Coronary artery (tissue), 2 donors: Measurements from ENCODE around the gene NR2C2AP.
A peak's percentile ranks its signal among the peaks of the same experiment; 100 is the strongest.

Experiments
- DNase-seq: peaks from one replicate; pipeline ENCODE4 v3.0.0-alpha.2; 2017; ENCODE audit warnings: low spot score
- H3K27ac ChIP-seq, 2 donors: fragments of 200-600 bp; sonication (generic); one replicate each; pipeline ENCODE4 v1.5.1; 2016 to 2019
- H3K4me3 ChIP-seq: fragments of 200-600 bp; sonication (generic); 2 replicates; pipeline ENCODE4 v1.5.1; 2016; ENCODE audit warnings: mild to moderate bottlenecking, moderate library complexity
- TF ChIP-seq, protein P1 (sequence below): fragments of 200-600 bp; sonication (generic); IDR thresholded peaks from one replicate; pipeline ENCODE4 v1.5.1; 2019; ENCODE audit warnings: antibody characterized with exemption

Gene NR2C2AP

DNA sequence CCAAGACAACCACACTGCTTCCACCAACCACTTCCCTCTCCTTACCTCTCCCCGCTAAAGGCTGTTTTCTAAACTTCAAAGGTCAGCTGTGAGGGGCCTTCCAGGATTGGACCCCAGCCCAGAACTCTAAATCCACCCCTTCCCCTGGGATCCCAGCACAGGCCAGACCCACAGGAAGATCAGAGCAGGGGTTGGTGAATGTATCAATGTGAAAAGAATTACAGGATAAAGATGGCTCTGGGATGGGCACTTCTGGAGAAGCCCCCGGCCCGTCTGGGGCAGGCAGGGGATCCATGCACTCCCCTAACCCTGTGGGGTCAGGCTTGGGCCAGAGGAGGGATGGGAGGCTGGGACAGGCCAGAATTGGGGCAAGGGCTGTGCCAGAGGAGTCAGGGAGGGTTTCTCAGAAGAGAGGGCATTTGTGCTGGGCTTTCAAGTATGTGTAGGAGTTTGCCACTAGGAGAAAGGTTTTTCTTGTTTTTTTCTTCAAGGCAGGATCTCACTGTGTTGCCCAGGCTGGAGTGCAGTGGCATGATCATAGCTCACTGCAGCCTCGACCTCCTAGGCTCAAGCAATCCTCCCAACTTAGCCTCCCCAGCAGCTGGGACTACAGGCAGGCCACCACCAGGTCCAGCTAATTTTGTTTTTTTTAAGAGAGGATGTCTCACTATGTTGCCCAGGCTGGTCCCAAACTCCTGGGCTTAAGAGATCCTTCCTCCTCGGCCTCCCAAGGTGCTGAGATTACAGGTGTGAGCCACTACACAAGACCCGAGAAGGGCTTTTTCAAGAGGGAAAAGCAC lies 32.1 kb downstream of the NR2C2AP start:
- no peak overlapping the region for H3K27ac ChIP-seq
- TF ChIP-seq, protein P1, sequence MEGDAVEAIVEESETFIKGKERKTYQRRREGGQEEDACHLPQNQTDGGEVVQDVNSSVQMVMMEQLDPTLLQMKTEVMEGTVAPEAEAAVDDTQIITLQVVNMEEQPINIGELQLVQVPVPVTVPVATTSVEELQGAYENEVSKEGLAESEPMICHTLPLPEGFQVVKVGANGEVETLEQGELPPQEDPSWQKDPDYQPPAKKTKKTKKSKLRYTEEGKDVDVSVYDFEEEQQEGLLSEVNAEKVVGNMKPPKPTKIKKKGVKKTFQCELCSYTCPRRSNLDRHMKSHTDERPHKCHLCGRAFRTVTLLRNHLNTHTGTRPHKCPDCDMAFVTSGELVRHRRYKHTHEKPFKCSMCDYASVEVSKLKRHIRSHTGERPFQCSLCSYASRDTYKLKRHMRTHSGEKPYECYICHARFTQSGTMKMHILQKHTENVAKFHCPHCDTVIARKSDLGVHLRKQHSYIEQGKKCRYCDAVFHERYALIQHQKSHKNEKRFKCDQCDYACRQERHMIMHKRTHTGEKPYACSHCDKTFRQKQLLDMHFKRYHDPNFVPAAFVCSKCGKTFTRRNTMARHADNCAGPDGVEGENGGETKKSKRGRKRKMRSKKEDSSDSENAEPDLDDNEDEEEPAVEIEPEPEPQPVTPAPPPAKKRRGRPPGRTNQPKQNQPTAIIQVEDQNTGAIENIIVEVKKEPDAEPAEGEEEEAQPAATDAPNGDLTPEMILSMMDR: no peak
- no peak for DNase-seq
- H3K4me3 ChIP-seq: no peak overlapping the region

DNA sequence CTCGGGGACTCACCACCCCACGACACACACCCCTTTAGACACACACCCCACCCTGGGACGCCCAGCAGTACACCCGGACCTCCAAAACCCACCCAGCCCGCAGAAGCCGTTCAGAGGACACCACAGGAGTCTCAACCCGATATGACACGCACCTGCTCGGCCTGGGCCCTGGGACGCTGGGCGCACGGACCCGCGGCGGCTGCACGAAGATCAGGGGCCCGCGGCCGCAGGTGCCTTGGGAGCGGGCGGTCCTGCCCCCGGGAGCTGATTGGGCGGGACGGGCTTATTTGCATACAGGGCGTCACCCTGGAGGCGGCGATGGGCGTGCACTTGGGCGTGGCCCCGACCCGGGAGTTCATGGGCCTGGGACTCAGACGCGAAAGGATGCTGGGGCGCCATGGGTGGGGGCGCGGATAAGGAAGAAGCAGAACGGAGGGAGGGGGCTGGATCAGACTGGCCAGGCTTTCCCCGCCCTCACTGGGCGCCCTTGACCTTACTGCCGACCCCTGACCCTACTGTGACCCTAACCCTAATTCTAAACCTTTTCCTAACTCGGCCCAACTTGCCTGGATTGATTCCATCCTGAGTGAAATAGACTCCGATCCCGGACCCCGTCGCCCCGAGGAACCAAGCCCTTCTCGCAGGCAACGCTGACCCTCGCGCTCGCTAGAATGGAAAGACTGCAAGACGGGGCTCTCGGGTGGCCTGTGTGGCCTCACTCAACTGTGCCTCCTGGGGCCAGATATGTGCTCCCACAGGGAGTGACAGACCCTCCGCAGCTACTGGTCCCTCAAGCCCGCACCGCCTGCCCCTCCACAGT lies 33.0 kb downstream of the NR2C2AP start, which contains the start of gene MEF2B:
MEF2B (minus strand) TSS at position 211 of the 820 bp plus-strand sequence. CDS start 19,528 bp downstream, outside the sequence.
- TF ChIP-seq, protein P1: no peak
- no peak for DNase-seq

DNA sequence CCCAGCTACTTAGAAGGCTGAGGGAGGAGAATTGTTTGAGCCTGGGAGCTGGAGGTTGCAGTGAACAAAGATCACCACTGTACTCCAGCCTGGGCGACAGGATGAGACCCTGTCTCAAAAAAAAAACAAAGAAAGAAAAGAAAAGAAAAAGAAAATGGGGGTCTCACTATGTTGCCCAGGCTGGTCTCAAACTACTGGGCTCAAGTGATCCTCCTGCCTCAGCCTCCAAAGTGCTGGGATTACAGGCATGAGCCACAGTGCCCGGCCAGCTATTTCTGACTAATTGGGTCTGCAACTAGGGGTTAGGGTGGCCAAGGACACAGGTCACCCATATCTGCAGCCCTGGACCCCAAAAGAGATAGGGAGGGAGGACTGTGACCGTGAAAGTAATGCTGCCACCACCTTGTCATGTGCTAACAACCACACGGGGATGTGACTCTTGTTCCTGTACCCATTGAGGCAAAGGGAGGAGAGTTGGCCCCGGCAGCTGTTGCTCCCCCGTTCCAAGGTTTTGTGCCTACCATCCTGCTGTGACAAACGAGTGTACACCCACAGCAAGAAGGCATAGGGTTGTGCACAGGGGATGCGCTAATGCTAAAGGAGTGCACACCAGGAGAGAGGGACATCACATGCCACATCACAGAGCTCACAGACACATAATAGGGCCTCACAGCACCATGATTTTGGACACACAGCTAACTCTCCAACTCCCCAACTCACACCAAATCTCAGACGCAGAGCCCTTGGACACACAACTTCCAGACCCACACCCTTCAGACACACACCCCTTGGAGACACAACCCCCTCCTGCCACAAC lies 33.8 kb downstream of the NR2C2AP start:
- Histone ChIP-seq H3K27ac (no peak overlapping the region), H3K4me3 (peak overlapping the region; percentile 65)
- no peak for DNase-seq
- TF ChIP-seq, protein P1: no peak

More for the DNA sequence above, 33.0 kb downstream of the NR2C2AP start, which contains the start of gene MEF2B:
- Histone ChIP-seq H3K27ac (no peak within 1 kb of the TSS), H3K4me3 (peak within 1 kb of the TSS; percentile 65)

DNA sequence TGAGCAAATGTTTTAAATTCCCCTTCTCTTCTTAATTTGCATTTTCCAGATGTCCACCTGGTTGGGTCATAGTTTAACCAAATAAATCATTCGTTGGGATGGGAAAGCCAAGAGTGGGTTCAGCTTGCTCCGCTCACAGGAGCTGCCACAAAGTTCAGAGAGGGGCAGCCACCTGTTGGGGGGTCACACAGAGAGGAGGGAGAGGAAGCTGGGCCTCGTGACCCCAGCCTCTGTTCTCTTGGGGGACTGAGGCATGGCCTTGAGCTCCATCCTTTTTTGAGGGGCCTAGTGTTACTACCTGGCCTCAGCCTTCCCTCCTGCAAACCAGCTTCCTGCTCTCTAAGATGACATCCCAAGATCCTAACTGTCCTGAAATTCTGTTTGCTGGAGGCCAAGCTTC lies 35.6 kb downstream of the NR2C2AP start:
- TF ChIP-seq, protein P1: no peak
- H3K4me3 ChIP-seq: no peak overlapping the region
- no peak for DNase-seq
- H3K27ac ChIP-seq: no peak overlapping the region

DNA sequence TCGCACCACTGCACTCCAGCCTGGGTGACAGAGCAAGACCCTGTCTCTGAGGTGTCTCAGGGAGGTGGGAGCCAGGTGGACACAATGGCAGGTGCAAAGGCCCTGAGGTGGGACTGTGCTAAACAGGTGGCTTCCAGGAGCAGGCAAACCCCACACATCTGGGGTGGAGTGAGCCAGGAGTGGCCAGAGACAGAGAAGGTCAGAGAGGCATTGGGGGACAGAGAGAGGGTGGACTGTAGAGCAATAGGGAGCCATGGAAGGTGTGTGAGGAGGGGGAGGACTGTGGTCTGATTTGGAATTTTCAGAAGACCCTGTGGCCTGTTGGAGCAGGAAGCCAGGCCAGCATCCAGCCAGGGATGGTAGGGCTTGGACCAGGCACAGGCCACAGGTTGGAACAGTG lies 37.8 kb downstream of the NR2C2AP start:
- no peak overlapping the region for H3K27ac ChIP-seq
- H3K4me3 ChIP-seq: no peak overlapping the region
- DNase-seq: no peak
- TF ChIP-seq, protein P1: no peak

DNA sequence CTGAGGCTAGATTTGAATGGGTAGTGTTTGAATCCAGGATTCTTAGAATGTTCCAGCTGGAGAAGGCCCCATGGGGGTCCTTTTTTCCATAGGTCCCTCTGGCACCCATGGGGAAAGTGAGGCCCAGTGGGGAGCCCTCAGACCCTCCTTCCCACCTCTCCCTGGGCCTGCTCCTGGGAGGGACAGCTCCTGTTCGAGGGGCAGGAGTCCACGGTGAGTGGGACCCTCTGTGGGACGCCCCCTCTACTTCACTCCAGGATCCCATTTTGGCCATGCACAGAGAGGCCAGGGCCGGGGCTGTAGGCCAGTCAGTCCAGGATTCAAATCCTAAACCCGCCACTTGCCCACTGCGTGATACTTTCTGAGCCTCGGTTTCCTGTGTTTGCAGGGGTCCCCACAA lies 40.7 kb downstream of the NR2C2AP start:
- Histone ChIP-seq H3K4me3 (no peak overlapping the region), H3K27ac (no peak overlapping the region)
- TF ChIP-seq, protein P1: no peak
- no peak for DNase-seq
